H1 (cell line): ENCODE data around the gene LEMD2. TPM values are rescaled to one million over a fixed set of nuclear protein-coding genes. Genes with fewer than 3 reads are reported as not detected.

Source experiments
- CBX8 ChIP-seq: fragments of 300-800, 300-1000 bp; sonication (generic); IDR thresholded peaks from 2 replicates; pipeline ENCODE4 v1.7.1; 2016; ENCODE audit warnings: low read depth, low read length, borderline replicate concordance
- CREB1 ChIP-seq: IDR thresholded peaks from 2 replicates; pipeline ENCODE4 v1.6.1; 2012; ENCODE audit warnings: inconsistent platforms
- POU5F1 ChIP-seq: IDR thresholded peaks from 2 replicates; pipeline ENCODE4 v1.6.1; 2011; ENCODE audit warnings: low read depth, mild to moderate bottlenecking, low read length, moderate library complexity
- RAD21 ChIP-seq, 2 experiments: IDR thresholded peaks in 1 of 2; conservative IDR thresholded peaks in 1 of 2; 2 replicates each; pipeline ENCODE4 v1.6.1; 2011; ENCODE audit warnings: low read depth in 2 of 2, low read length in 2 of 2, improper control_type of control experiment in 1 of 2, inconsistent platforms in 1 of 2, mild to moderate bottlenecking in 1 of 2, moderate library complexity in 1 of 2
- RNF2 ChIP-seq: fragments of 200-900, 300-1000 bp; sonication (generic); IDR thresholded peaks from 2 replicates; pipeline ENCODE4 v1.7.1; 2016; ENCODE audit warnings: borderline replicate concordance, low read depth, mild to moderate bottlenecking, antibody characterized with exemption, low read length; ENCODE audit not compliant: poor library complexity, severe bottlenecking; ENCODE audit errors: missing control alignments
- USF2 ChIP-seq: IDR thresholded peaks from 2 replicates; pipeline ENCODE4 v1.6.1; 2011; ENCODE audit warnings: low read length, improper control_type of control experiment
- polyA plus RNA-seq, 7 experiments: library from polyadenylated mRNA; depleted of rRNA in 3 of 7; stranded (reverse) in 5 of 7; unstranded in 2 of 7; fragments of >200 nt in 5 of 7; fragments of 200-250 nt in 2 of 7; gene quantifications; 1 replicate in 5 of 7; 2 replicates in 1 of 7; 4 replicates in 1 of 7; pipeline versions ENCODE4 v1.2.1 to v1.2.3, GENCODE V29; 2011 to 2013; ENCODE audit warnings: missing spikeins in 2 of 7, mixed read lengths in 2 of 7
- total RNA-seq: library from RNA; stranded (reverse); fragmentation: NEBNext Ultra II Directional; extraction: Animal tissue kit (Norgen Biotek cat#: 25700); gene quantifications from 2 replicates; pipeline ENCODE4 v1.2.1, GENCODE V29; 2021

The LEMD2 gene
- total and polyA plus RNA-seq, 2 of the 8 experiments (the other 6 are each of a cell fraction or from before 2014, with no cell fraction given) = 32.7 to 57.3 TPM

DNA sequence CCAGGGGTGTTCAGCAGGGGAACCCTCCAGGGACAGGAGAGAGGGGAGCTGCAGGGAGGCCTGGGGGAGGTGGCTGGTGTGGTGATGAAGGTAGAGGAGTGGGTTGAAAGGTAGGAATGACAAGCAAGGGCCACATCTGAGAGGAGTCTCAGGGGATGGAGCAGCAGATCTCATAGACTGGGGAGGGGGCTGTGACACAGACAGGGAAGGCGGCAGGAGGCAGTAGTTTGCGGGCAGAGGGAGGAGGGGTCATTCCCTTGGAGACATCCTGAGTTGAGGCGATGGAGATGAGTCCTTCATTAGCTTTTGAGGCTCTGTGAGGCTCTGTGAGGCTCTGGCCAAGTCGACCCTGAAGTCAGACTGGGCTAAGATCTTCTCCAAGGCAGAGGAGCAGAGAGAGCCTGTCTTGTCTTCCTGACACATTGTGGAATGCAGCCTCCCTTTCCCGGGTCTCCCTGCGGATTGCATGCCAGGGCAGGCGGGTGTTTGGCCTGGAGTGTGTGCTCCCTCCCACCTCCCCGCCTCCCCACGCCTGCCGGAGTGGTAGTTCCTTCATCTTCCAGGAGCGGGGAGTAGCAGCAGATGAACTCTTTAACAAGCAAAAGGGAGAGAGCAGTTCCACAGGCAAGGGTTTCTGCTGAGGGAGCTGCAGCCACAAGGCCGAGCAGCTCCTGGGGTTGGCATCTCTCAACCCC is 49.2 kb upstream of the LEMD2 start (continued):
- TF ChIP-seq RNF2 (no peak), RAD21 (IDR thresholded peaks at IDR 0.05 in 1 of 2, conservative IDR thresholded peaks at IDR 0.05 in 1 of 2; ENCODE audit: low read depth in 2 of 2, low read length in 2 of 2) (0 out of 4 replicates have a peak, but pooled peaks of 1 of the 2 experiments have one; percentile 8), USF2 (no peak), POU5F1 (no peak), CBX8 (no peak), CREB1 (no peak)
